Ecto neural progenitor cell (in vitro differentiated cells): ENCODE data around the gene HEG1.

Experiments used
- DNase-seq: peaks from one replicate; pipeline ENCODE4 v3.0.0-alpha.2; 2018; ENCODE audit warnings: low spot score

The HEG1 gene

GRCh38 chr3:124942613-124943012, 113.2 kb downstream of the HEG1 start:
- no peak for DNase-seq

GRCh38 chr3:124941771-124942170, 114.0 kb downstream of the HEG1 start:
- no peak for DNase-seq

GRCh38 chr3:124939661-124940060, 116.1 kb downstream of the HEG1 start:
- no peak for DNase-seq

GRCh38 chr3:124938896-124939295, 116.9 kb downstream of the HEG1 start:
- no peak for DNase-seq

- no peak for DNase-seq
Measured at GRCh38 chr3:124937049-124937448, 118.7 kb downstream of the HEG1 start.

- no peak for DNase-seq
Measured at GRCh38 chr3:124935794-124936542, 119.8 kb downstream of the HEG1 start.

GRCh38 chr3:124935264-124935663, 120.5 kb downstream of the HEG1 start:
- no peak for DNase-seq

GRCh38 chr3:124934577-124934976, 121.2 kb downstream of the HEG1 start, which contains the start of gene MUC13:
TSS of gene MUC13 (minus strand) at chr3:124934751. CDS start at chr3:124934712, 39 bp downstream.
- DNase-seq, result no peak

GRCh38 chr3:124928333-124929202, 127.2 kb downstream of the HEG1 start:
- DNase-seq, result peak; percentile 55

GRCh38 chr3:124927574-124928045, 128.2 kb downstream of the HEG1 start:
- DNase-seq, result no peak

- DNase-seq, result no peak
Measured at GRCh38 chr3:124926426-124927101, 129.2 kb downstream of the HEG1 start.

GRCh38 chr3:124924741-124925140, 131.1 kb downstream of the HEG1 start:
- DNase-seq, result no peak

GRCh38 chr3:124923833-124924232, 132.0 kb downstream of the HEG1 start:
- DNase-seq, result no peak

GRCh38 chr3:124920718-124921117, 135.1 kb downstream of the HEG1 start:
- DNase-seq, result no peak

GRCh38 chr3:124919756-124920155, 136.0 kb downstream of the HEG1 start:
- DNase-seq, result no peak

- no peak for DNase-seq
Measured at GRCh38 chr3:124918524-124918923, 137.3 kb downstream of the HEG1 start.

- no peak for DNase-seq
Measured at GRCh38 chr3:124916837-124917409, 138.9 kb downstream of the HEG1 start.
